Measurements from ENCODE around the gene INPP5E. TPM values are rescaled to one million over a fixed set of nuclear protein-coding genes. Genes with fewer than 3 reads are reported as not detected.

The INPP5E gene
- polyA plus RNA-seq, 2 of the 4 experiments (the other 2 are of a cell fraction): 5.2 to 11.2 TPM

- no peak for TF ChIP-seq HOXB13 (CRISPR knock-in tag; IDR thresholded peaks at IDR 0.05; ENCODE audit: low read depth)
- TF ChIP-seq, protein P1, sequence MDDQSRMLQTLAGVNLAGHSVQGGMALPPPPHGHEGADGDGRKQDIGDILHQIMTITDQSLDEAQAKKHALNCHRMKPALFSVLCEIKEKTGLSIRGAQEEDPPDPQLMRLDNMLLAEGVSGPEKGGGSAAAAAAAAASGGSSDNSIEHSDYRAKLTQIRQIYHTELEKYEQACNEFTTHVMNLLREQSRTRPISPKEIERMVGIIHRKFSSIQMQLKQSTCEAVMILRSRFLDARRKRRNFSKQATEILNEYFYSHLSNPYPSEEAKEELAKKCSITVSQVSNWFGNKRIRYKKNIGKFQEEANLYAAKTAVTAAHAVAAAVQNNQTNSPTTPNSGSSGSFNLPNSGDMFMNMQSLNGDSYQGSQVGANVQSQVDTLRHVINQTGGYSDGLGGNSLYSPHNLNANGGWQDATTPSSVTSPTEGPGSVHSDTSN (IDR thresholded peaks at IDR 0.05): no peak
- TF ChIP-seq HOXA7 (CRISPR knock-in tag; IDR thresholded peaks at IDR 0.05): no peak
- TF ChIP-seq KDM1A (IDR thresholded peaks at IDR 0.05; ENCODE audit: low read depth): no peak
Observed at GRCh38 chr9:136395345-136396218, 44.1 kb downstream of the INPP5E start (continued).

GRCh38 chr9:136395020-136395340 lies 44.7 kb downstream of the INPP5E start:
- Histone ChIP-seq H3K4me1 (peaks cover 9% of the 10 kb centered on the region; the same call in 2 of the 3 replicates), H3K9me3 (no peaks in the 10 kb centered on the region), H3K4me3 (no peak overlapping the region), H3K27ac (no peak overlapping the region), H3K4me2 (no peak overlapping the region)
- FAIRE-seq (no peak), ATAC-seq (no peak), DNase-seq (ENCODE audit: low read depth in 1 of 2, low spot score in 1 of 2) (no peak)
- WGBS (ENCODE audit: missing lambda C conversion rate): 92% methylated on average over 12 of the region's 13 CpGs
- TF ChIP-seq ELK1 (IDR thresholded peaks at IDR 0.05; ENCODE audit: low read depth, low read length) (no peak), E2F6 (IDR thresholded peaks at IDR 0.05; ENCODE audit: borderline replicate concordance, low read depth) (no peak), JUNB (IDR thresholded peaks at IDR 0.05) (no peak), KDM1A (IDR thresholded peaks at IDR 0.05; ENCODE audit: low read depth) (no peak), HOXB13 (CRISPR knock-in tag; IDR thresholded peaks at IDR 0.05; ENCODE audit: low read depth) (no peak), RFX5 (IDR thresholded peaks at IDR 0.05) (no peak), ZSCAN20 (CRISPR knock-in tag; IDR thresholded peaks at IDR 0.05) (no peak), HOXB5 (CRISPR knock-in tag; IDR thresholded peaks at IDR 0.05) (no peak), RAD21 (conservative IDR thresholded peaks at IDR 0.05 in 1 of 2, IDR thresholded peaks at IDR 0.05 in 1 of 2) (no peak)
- TF ChIP-seq, protein P2, sequence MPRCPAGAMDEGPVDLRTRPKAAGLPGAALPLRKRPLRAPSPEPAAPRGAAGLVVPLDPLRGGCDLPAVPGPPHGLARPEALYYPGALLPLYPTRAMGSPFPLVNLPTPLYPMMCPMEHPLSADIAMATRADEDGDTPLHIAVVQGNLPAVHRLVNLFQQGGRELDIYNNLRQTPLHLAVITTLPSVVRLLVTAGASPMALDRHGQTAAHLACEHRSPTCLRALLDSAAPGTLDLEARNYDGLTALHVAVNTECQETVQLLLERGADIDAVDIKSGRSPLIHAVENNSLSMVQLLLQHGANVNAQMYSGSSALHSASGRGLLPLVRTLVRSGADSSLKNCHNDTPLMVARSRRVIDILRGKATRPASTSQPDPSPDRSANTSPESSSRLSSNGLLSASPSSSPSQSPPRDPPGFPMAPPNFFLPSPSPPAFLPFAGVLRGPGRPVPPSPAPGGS (IDR thresholded peaks at IDR 0.05): no peak
- POLR2A ChIA-PET: no interaction called here
- CTCF ChIA-PET: interaction anchor here (0.6 to 8.9 kb wide), 5 partner anchors 9 to 50 kb away, joined by 3 to 100 read pairs (median 4); no protein-coding TSS in a partner anchor

GRCh38 chr9:136394312-136395019 lies 45.2 kb downstream of the INPP5E start:
- ATAC-seq: no peak
- WGBS (ENCODE audit: missing lambda C conversion rate): 95% methylated on average over 20 of the region's 21 CpGs
- no peak for DNase-seq (ENCODE audit: low read depth in 1 of 2, low spot score in 1 of 2)
- TF ChIP-seq MAX (IDR thresholded peaks at IDR 0.05) (no peak), HOXA7 (CRISPR knock-in tag; IDR thresholded peaks at IDR 0.05) (no peak), CTCF (IDR thresholded peaks at IDR 0.05) (no peak), JUN (IDR thresholded peaks at IDR 0.05) (no peak), NR3C1 (IDR thresholded peaks at IDR 0.05) (no peak), CBX2 (IDR thresholded peaks at IDR 0.05; ENCODE audit: borderline replicate concordance, low read depth) (no peak), POLR2AphosphoS2 (conservative IDR thresholded peaks at IDR 0.05; ENCODE audit: low read length) (no peak)
- TF ChIP-seq, protein P3, sequence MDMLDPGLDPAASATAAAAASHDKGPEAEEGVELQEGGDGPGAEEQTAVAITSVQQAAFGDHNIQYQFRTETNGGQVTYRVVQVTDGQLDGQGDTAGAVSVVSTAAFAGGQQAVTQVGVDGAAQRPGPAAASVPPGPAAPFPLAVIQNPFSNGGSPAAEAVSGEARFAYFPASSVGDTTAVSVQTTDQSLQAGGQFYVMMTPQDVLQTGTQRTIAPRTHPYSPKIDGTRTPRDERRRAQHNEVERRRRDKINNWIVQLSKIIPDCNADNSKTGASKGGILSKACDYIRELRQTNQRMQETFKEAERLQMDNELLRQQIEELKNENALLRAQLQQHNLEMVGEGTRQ (IDR thresholded peaks at IDR 0.05): no peak
- POLR2A ChIA-PET: no interaction called here
- no peak overlapping the region for H3K4me3 ChIP-seq
- CTCF ChIA-PET: interaction anchor here (0.6 to 8.9 kb wide), 4 partner anchors 9 to 49 kb away, joined by 3 to 100 read pairs (median 17); partner anchors contain the start of gene DNLZ
- H3K4me1 ChIP-seq: peaks cover 9% of the 10 kb centered on the region; the same call in 2 of the 3 replicates
- H3K27ac ChIP-seq: no peak overlapping the region
- FAIRE-seq: no peak
- no peaks in the 10 kb centered on the region for H3K9me3 ChIP-seq
- H3K4me2 ChIP-seq: no peak overlapping the region
